ENCODE measurements around the gene DDX54.

The DDX54 gene

GRCh38 chr12:113185180-113186032 lies at the start of gene DDX54, which contains the start of gene RITA1:
Gene DDX54 (minus strand): TSS chr12:113185478. CDS start chr12:113185451, 27 bp downstream.
Gene RITA1 (plus strand): TSS chr12:113185721. CDS start chr12:113186747, 1,026 bp downstream.
- in situ Hi-C loops (cut with HindIII; ENCODE audit: low sequenced_read_pairs): no loop called here

GRCh38 chr12:113234483-113234882 lies 49.2 kb upstream of the DDX54 start:
- in situ Hi-C loops (cut with HindIII; ENCODE audit: low sequenced_read_pairs): no loop called here

- in situ Hi-C loops (cut with HindIII; ENCODE audit: low sequenced_read_pairs): no loop called here
Observed at GRCh38 chr12:113233967-113234366, 48.7 kb upstream of the DDX54 start.

GRCh38 chr12:113232840-113233585 lies 47.7 kb upstream of the DDX54 start:
- in situ Hi-C loops (cut with HindIII; ENCODE audit: low sequenced_read_pairs): no loop called here

- in situ Hi-C loops (cut with HindIII; ENCODE audit: low sequenced_read_pairs): no loop called here
Observed at GRCh38 chr12:113232089-113232839, 47.0 kb upstream of the DDX54 start.

GRCh38 chr12:113231235-113232088 lies 46.2 kb upstream of the DDX54 start:
- in situ Hi-C loops (cut with HindIII; ENCODE audit: low sequenced_read_pairs): no loop called here

- in situ Hi-C loops (cut with HindIII; ENCODE audit: low sequenced_read_pairs): no loop called here
Observed at GRCh38 chr12:113230315-113231234, 45.3 kb upstream of the DDX54 start.

- in situ Hi-C loops (cut with HindIII; ENCODE audit: low sequenced_read_pairs): no loop called here
Observed at GRCh38 chr12:113228394-113229028, 43.2 kb upstream of the DDX54 start.

- in situ Hi-C loops (cut with HindIII; ENCODE audit: low sequenced_read_pairs): no loop called here
Observed at GRCh38 chr12:113227686-113228391, 42.6 kb upstream of the DDX54 start.

GRCh38 chr12:113226696-113227568 lies 41.7 kb upstream of the DDX54 start:
- in situ Hi-C loops (cut with HindIII; ENCODE audit: low sequenced_read_pairs): no loop called here

GRCh38 chr12:113224955-113225354 lies 39.7 kb upstream of the DDX54 start:
- in situ Hi-C loops (cut with HindIII; ENCODE audit: low sequenced_read_pairs): no loop called here

- in situ Hi-C loops (cut with HindIII; ENCODE audit: low sequenced_read_pairs): no loop called here
Observed at GRCh38 chr12:113222730-113223531, 37.7 kb upstream of the DDX54 start.

GRCh38 chr12:113221997-113222729 lies 36.9 kb upstream of the DDX54 start:
- in situ Hi-C loops (cut with HindIII; ENCODE audit: low sequenced_read_pairs): no loop called here

- in situ Hi-C loops (cut with HindIII; ENCODE audit: low sequenced_read_pairs): no loop called here
Observed at GRCh38 chr12:113221181-113221996, 36.1 kb upstream of the DDX54 start, which contains the start of gene TPCN1. Gene TPCN1 (plus strand): TSS chr12:113221464. CDS start chr12:113226853, 5,389 bp downstream.
